ENCODE measurements around the gene ZNF700.
"Not testable (repeated sequence)": the region's sequence is repeated elsewhere in the genome, so short reads cannot be mapped to it uniquely, and the experiment has no call there.

Gene ZNF700

DNA sequence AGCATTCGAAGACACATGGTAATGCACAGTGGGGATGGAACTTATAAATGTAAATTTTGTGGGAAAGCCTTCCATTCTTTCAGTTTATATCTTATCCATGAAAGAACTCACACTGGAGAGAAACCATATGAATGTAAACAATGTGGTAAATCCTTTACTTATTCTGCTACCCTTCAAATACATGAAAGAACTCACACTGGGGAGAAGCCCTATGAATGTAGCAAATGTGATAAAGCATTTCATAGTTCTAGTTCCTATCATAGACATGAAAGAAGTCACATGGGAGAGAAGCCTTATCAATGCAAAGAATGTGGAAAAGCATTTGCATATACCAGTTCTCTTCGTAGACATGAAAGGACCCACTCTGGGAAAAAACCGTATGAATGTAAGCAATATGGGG, 23.7 kb downstream of the ZNF700 start:
- Histone ChIP-seq H3K9me2 (replicated peaks; ENCODE audit: insufficient read depth, low read length) (no peaks in the 10 kb centered on the region), H3K4me3 (ENCODE audit: low read length) (no peak overlapping the region), H3K36me3 (replicated peaks; ENCODE audit: insufficient read depth, low read length) (peaks cover 38% of the 10 kb centered on the region), H3K9me3 (replicated peaks; ENCODE audit: insufficient read depth, low read length) (peaks cover 8% of the 10 kb centered on the region; the same call in 1 of the 2 replicates), H3F3A (ENCODE audit: insufficient read depth, low read length) (0 out of 2 replicates have a peak, but pooled peaks cover 4% of the 10 kb centered on the region), H3K9ac (ENCODE audit: low read length) (no peak overlapping the region), H3K4me1 (ENCODE audit: low read length) (no peaks in the 10 kb centered on the region), H4K20me1 (ENCODE audit: insufficient read depth, low read length) (no peaks in the 10 kb centered on the region), H2AFZ (ENCODE audit: low read length) (no peak overlapping the region), H3K27ac (ENCODE audit: low read length) (no peak overlapping the region), H3K4me2 (ENCODE audit: low read depth, low read length) (no peak overlapping the region), H3K27me3 (replicated peaks; ENCODE audit: insufficient read depth, low read length) (no peaks in the 10 kb centered on the region), H3K79me2 (ENCODE audit: low read length) (peaks cover 17% of the 10 kb centered on the region; the same call in 1 of the 2 replicates)
- TF ChIP-seq EZH2phosphoT487 (IDR thresholded peaks at IDR 0.05; ENCODE audit: low read length) (no peak), EZH2 (optimal IDR thresholded peaks at IDR 0.05; ENCODE audit: low read depth, low read length) (no peak)
- TF ChIP-seq, protein P1, sequence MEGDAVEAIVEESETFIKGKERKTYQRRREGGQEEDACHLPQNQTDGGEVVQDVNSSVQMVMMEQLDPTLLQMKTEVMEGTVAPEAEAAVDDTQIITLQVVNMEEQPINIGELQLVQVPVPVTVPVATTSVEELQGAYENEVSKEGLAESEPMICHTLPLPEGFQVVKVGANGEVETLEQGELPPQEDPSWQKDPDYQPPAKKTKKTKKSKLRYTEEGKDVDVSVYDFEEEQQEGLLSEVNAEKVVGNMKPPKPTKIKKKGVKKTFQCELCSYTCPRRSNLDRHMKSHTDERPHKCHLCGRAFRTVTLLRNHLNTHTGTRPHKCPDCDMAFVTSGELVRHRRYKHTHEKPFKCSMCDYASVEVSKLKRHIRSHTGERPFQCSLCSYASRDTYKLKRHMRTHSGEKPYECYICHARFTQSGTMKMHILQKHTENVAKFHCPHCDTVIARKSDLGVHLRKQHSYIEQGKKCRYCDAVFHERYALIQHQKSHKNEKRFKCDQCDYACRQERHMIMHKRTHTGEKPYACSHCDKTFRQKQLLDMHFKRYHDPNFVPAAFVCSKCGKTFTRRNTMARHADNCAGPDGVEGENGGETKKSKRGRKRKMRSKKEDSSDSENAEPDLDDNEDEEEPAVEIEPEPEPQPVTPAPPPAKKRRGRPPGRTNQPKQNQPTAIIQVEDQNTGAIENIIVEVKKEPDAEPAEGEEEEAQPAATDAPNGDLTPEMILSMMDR (IDR thresholded peaks at IDR 0.05; ENCODE audit: low read length) = no peak
- no peak for DNase-seq

DNA sequence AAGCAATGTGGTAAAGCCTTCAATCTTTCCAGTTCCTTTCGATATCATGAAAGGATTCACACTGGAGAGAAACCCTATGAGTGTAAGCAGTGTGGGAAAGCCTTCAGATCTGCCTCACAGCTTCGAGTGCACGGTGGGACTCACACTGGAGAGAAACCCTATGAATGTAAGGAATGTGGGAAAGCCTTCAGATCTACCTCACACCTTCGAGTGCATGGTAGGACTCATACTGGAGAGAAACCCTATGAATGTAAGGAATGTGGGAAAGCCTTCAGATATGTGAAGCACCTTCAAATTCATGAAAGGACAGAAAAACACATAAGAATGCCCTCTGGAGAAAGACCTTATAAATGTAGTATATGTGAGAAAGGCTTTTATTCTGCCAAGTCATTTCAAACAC, 24.3 kb downstream of the ZNF700 start:
- Histone ChIP-seq H3K9me2 (replicated peaks; ENCODE audit: insufficient read depth, low read length) (no peaks in the 10 kb centered on the region), H4K20me1 (ENCODE audit: insufficient read depth, low read length) (no peaks in the 10 kb centered on the region), H3K79me2 (ENCODE audit: low read length) (peaks cover 13% of the 10 kb centered on the region; the same call in 1 of the 2 replicates), H3K27me3 (replicated peaks; ENCODE audit: insufficient read depth, low read length) (no peaks in the 10 kb centered on the region), H3K9me3 (replicated peaks; ENCODE audit: insufficient read depth, low read length) (peaks cover 7% of the 10 kb centered on the region; the same call in 1 of the 2 replicates), H2AFZ (ENCODE audit: low read length) (no peak overlapping the region), H3K27ac (ENCODE audit: low read length) (no peak overlapping the region), H3K36me3 (replicated peaks; ENCODE audit: insufficient read depth, low read length) (peaks cover 38% of the 10 kb centered on the region), H3K4me2 (ENCODE audit: low read depth, low read length) (no peak overlapping the region), H3K9ac (ENCODE audit: low read length) (no peak overlapping the region), H3F3A (ENCODE audit: insufficient read depth, low read length) (0 out of 2 replicates have a peak, but pooled peaks cover 4% of the 10 kb centered on the region), H3K4me1 (ENCODE audit: low read length) (no peaks in the 10 kb centered on the region), H3K4me3 (ENCODE audit: low read length) (no peak overlapping the region)
- no peak for DNase-seq
- TF ChIP-seq EZH2 (optimal IDR thresholded peaks at IDR 0.05; ENCODE audit: low read depth, low read length) (no peak), EZH2phosphoT487 (IDR thresholded peaks at IDR 0.05; ENCODE audit: low read length) (no peak)
- TF ChIP-seq, protein P1 (IDR thresholded peaks at IDR 0.05; ENCODE audit: low read length) = no peak

DNA sequence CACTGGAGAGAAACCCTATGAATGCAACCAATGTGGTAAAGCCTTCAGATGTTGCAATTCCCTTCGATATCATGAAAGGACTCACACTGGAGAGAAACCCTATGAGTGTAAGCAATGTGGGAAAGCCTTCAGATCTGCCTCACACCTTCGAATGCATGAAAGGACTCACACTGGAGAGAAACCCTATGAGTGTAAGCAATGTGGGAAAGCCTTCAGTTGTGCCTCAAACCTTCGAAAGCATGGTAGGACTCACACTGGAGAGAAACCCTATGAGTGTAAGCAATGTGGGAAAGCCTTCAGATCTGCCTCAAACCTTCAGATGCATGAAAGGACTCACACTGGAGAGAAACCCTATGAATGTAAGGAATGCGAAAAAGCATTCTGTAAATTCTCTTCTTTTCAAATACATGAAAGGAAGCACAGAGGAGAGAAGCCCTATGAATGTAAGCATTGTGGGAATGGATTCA, 24.7 kb downstream of the ZNF700 start:
- H3K9me3 ChIP-seq (replicated peaks; ENCODE audit: insufficient read depth, low read length); H3K27ac ChIP-seq (ENCODE audit: low read length); H3K9ac ChIP-seq (ENCODE audit: low read length); H3K27me3 ChIP-seq (replicated peaks; ENCODE audit: insufficient read depth, low read length); H4K20me1 ChIP-seq (ENCODE audit: insufficient read depth, low read length); DNase-seq; H2AFZ ChIP-seq (ENCODE audit: low read length); H3F3A ChIP-seq (ENCODE audit: insufficient read depth, low read length); H3K4me3 ChIP-seq (ENCODE audit: low read length); H3K4me1 ChIP-seq (ENCODE audit: low read length); H3K9me2 ChIP-seq (replicated peaks; ENCODE audit: insufficient read depth, low read length); H3K4me2 ChIP-seq (ENCODE audit: low read depth, low read length): not testable (repeated sequence)
- H3K36me3 ChIP-seq (replicated peaks; ENCODE audit: insufficient read depth, low read length) = peaks cover 38% of the 10 kb centered on the region
- H3K79me2 ChIP-seq (ENCODE audit: low read length) = peaks cover 11% of the 10 kb centered on the region; the same call in 1 of the 2 replicates

DNA sequence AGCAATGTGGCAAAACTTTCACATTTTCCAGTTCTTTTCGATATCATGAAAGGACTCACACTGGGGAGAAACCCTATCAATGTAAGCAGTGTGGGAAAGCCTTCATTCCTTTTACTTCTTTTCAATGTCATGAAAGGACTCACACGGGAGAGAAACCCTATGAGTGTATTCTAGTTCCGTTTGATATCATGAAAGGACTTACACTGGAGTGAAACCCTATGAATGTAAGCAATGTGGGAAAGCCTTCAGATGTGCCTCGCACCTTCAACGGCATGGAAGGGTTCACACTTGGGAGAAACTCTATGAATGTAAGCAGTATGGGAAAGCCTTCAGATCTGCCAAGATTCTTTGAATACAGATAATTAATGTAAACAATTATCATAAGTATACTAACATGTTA, 25.4 kb downstream of the ZNF700 start:
- Histone ChIP-seq H4K20me1 (ENCODE audit: insufficient read depth, low read length) (no peaks in the 10 kb centered on the region), H3F3A (ENCODE audit: insufficient read depth, low read length) (0 out of 2 replicates have a peak, but pooled peaks cover 4% of the 10 kb centered on the region), H3K9me2 (replicated peaks; ENCODE audit: insufficient read depth, low read length) (no peaks in the 10 kb centered on the region), H3K9ac (ENCODE audit: low read length) (no peak overlapping the region), H3K27me3 (replicated peaks; ENCODE audit: insufficient read depth, low read length) (no peaks in the 10 kb centered on the region), H3K27ac (ENCODE audit: low read length) (no peak overlapping the region), H3K4me1 (ENCODE audit: low read length) (no peaks in the 10 kb centered on the region), H3K9me3 (replicated peaks; ENCODE audit: insufficient read depth, low read length) (peaks cover 7% of the 10 kb centered on the region; the same call in 1 of the 2 replicates), H3K79me2 (ENCODE audit: low read length) (0 out of 2 replicates have a peak, but pooled peaks cover 5% of the 10 kb centered on the region), H3K4me3 (ENCODE audit: low read length) (no peak overlapping the region), H3K4me2 (ENCODE audit: low read depth, low read length) (no peak overlapping the region), H3K36me3 (replicated peaks; ENCODE audit: insufficient read depth, low read length) (peaks cover 38% of the 10 kb centered on the region), H2AFZ (ENCODE audit: low read length) (no peak overlapping the region)
- DNase-seq = no peak
- TF ChIP-seq EZH2phosphoT487 (IDR thresholded peaks at IDR 0.05; ENCODE audit: low read length) (no peak), EZH2 (optimal IDR thresholded peaks at IDR 0.05; ENCODE audit: low read depth, low read length) (no peak)
- TF ChIP-seq, protein P1 (IDR thresholded peaks at IDR 0.05; ENCODE audit: low read length) = no peak
